SK-N-MC (cell line): ENCODE measurements around the gene HOXA2.

ENCODE experiments used
- EZH2 ChIP-seq: fragments of 200-600 bp; sonication (generic); IDR thresholded peaks from one replicate; pipeline ENCODE4 v1.6.1; 2017; ENCODE audit warnings: antibody characterized with exemption
- POLR2AphosphoS5 ChIP-seq: IDR thresholded peaks from 2 replicates; pipeline ENCODE4 v1.6.1; 2012; ENCODE audit warnings: mild to moderate bottlenecking, low read depth, low read length, borderline replicate concordance

GRCh38 chr7:27122077-27122910, 19.8 kb upstream of the HOXA2 start:
- TF ChIP-seq POLR2AphosphoS5 (no peak), EZH2 (no peak)
